Loucy (cell line): ENCODE results near the gene HSCB.
"Not testable (repeated sequence)": the region's sequence is repeated elsewhere in the genome, so short reads cannot be mapped to it uniquely, and the experiment has no call there.

Experiments used
- H2AFZ ChIP-seq: fragments of 200-600 bp; sonication (generic); 2 replicates; pipeline ENCODE4 v1.6.0; 2016; ENCODE audit warnings: antibody characterized with exemption, mild to moderate bottlenecking, low read length, moderate library complexity
- H3F3A ChIP-seq: fragments of 200-600 bp; 2 replicates; pipeline ENCODE4 v1.6.0; 2016; ENCODE audit warnings: antibody characterized with exemption, low read depth, mild to moderate bottlenecking
- H3K27me3 ChIP-seq: fragments of 200-600 bp; sonication (generic); 2 replicates; pipeline ENCODE4 v1.6.1; 2014; ENCODE audit warnings: low read length, mild to moderate bottlenecking; ENCODE audit not compliant: insufficient read depth, poor library complexity, severe bottlenecking
- H3K36me3 ChIP-seq: fragments of 200-600 bp; sonication (generic); 2 replicates; pipeline ENCODE4 v1.6.1; 2016; ENCODE audit warnings: low read length; ENCODE audit not compliant: insufficient read depth
- H3K4me1 ChIP-seq: fragments of 200-600 bp; sonication (generic); 2 replicates; pipeline ENCODE4 v1.5.1; 2014; ENCODE audit warnings: low read length, mild to moderate bottlenecking; ENCODE audit not compliant: insufficient read depth, poor library complexity, severe bottlenecking
- H3K4me2 ChIP-seq: fragments of 200-600 bp; sonication (generic); 2 replicates; pipeline ENCODE4 v1.6.0; 2014; ENCODE audit warnings: antibody characterized with exemption, low read length, low read depth, mild to moderate bottlenecking; ENCODE audit not compliant: poor library complexity, severe bottlenecking
- H3K4me3 ChIP-seq: fragments of 200-600 bp; sonication (generic); 2 replicates; pipeline ENCODE4 v1.5.1; 2014; ENCODE audit warnings: low read length, mild to moderate bottlenecking, mixed read lengths; ENCODE audit not compliant: poor library complexity, severe bottlenecking
- H3K79me2 ChIP-seq: fragments of 200-600 bp; sonication (generic); 2 replicates; pipeline ENCODE4 v1.6.1; 2014; ENCODE audit warnings: low read length; ENCODE audit not compliant: insufficient read depth
- H3K9ac ChIP-seq: fragments of 200-600 bp; sonication (generic); 2 replicates; pipeline ENCODE4 v1.6.0; 2014; ENCODE audit warnings: mild to moderate bottlenecking, low read depth, low read length, moderate library complexity; ENCODE audit not compliant: poor library complexity, severe bottlenecking
- H3K9me2 ChIP-seq: fragments of 200-600 bp; sonication (generic); replicated peaks from 2 replicates; pipeline ENCODE4 v1.6.1; 2016; ENCODE audit warnings: low read depth, low read length, mixed read lengths
- H3K9me3 ChIP-seq: fragments of 200-600 bp; sonication (generic); 2 replicates; pipeline ENCODE4 v1.6.1; 2014; ENCODE audit warnings: mild to moderate bottlenecking, antibody characterized with exemption, low read length, low read depth; ENCODE audit not compliant: insufficient read depth
- H4K20me1 ChIP-seq: fragments of 200-600 bp; sonication (generic); 2 replicates; pipeline ENCODE4 v1.6.0; 2014; ENCODE audit warnings: antibody characterized with exemption, low read length, mild to moderate bottlenecking; ENCODE audit not compliant: insufficient read depth, poor library complexity, severe bottlenecking
- CTCF ChIP-seq: fragments of 200-600 bp; sonication (generic); conservative IDR thresholded peaks from 2 replicates; pipeline ENCODE4 v1.5.1; 2014; ENCODE audit warnings: mild to moderate bottlenecking, antibody characterized with exemption, low read length
- EZH2phosphoT487 ChIP-seq: fragments of 200-600 bp; IDR thresholded peaks from 2 replicates; pipeline ENCODE4 v1.6.1; 2018; ENCODE audit warnings: antibody characterized with exemption, mild to moderate bottlenecking, moderate library complexity, borderline replicate concordance

HSCB gene

GRCh38 chr22:28801845-28802594, 60.2 kb downstream of the HSCB start:
- Histone ChIP-seq H3K9ac (peak overlapping the region; percentile 99), H3K9me2 (no peaks in the 10 kb centered on the region), H3K79me2 (peaks cover 75% of the 10 kb centered on the region), H3K27me3 (peaks cover 15% of the 10 kb centered on the region), H3K9me3 (no peaks in the 10 kb centered on the region), H3K4me3 (peak overlapping the region; percentile 99), H3K4me2 (peak overlapping the region; percentile 100), H3K4me1 (peaks cover 28% of the 10 kb centered on the region), H2AFZ (no peak overlapping the region), H4K20me1 (peaks cover 26% of the 10 kb centered on the region), H3K36me3 (peaks cover 16% of the 10 kb centered on the region), H3F3A (no peaks in the 10 kb centered on the region)
- no peak for TF ChIP-seq EZH2phosphoT487
- TF ChIP-seq CTCF = no peak

- Histone ChIP-seq H3F3A (no peaks in the 10 kb centered on the region), H3K4me1 (peaks cover 25% of the 10 kb centered on the region), H3K9me2 (no peaks in the 10 kb centered on the region), H3K4me3 (peak overlapping the region; percentile 99), H3K36me3 (peaks cover 11% of the 10 kb centered on the region), H3K9ac (peak overlapping the region; percentile 99), H3K27me3 (peaks cover 15% of the 10 kb centered on the region), H3K79me2 (peaks cover 70% of the 10 kb centered on the region), H2AFZ (no peak overlapping the region), H3K4me2 (peak overlapping the region; percentile 100), H3K9me3 (no peaks in the 10 kb centered on the region), H4K20me1 (peaks cover 21% of the 10 kb centered on the region)
- TF ChIP-seq EZH2phosphoT487 (no peak), CTCF (peak; percentile 54)
Observed at GRCh38 chr22:28802595-28803123, 60.8 kb downstream of the HSCB start.

GRCh38 chr22:28805426-28805825, 63.6 kb downstream of the HSCB start:
- Histone ChIP-seq H3K4me1 (peaks cover 46% of the 10 kb centered on the region), H3K79me2 (peaks cover 64% of the 10 kb centered on the region)
- H3K4me2 ChIP-seq, H3K36me3 ChIP-seq, H3K27me3 ChIP-seq, H3K4me3 ChIP-seq, H3F3A ChIP-seq, H3K9me3 ChIP-seq, H4K20me1 ChIP-seq, H3K9me2 ChIP-seq, H3K9ac ChIP-seq, H2AFZ ChIP-seq: not testable (repeated sequence)
